ENCODE results near the gene RNU6-7. TPM values are rescaled to one million over a fixed set of nuclear protein-coding genes. Genes with fewer than 3 reads are reported as not detected.

Gene RNU6-7
- polyA plus RNA-seq, 1 of the 3 experiments (the other 2 are of a cell fraction), result not detected

DNA sequence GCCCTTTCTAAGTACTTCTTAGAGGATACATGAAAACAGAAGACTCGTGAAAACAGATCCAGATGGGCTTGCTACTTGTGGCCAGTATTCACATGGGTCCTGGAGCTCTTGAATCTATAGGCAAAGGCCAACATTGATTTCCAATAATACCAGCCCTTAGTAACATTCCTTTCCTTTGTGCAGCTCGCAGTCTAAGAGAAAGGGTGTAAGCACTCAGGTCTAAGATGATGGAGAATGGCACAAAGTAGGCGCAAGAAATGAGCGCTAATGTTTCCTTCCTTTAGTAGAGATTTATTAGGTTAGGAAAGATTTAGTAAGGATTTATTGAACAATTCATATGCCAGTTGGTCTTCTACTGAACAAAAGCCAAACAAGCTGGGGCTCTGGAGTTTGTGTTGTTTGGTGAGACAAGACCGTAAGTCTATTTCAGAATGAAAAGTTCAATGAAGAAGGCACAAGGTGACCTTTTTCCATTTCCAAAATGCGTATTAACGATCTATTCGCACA lies 699 bp downstream of the RNU6-7 start:
- no peak for TF ChIP-seq EP300 (IDR thresholded peaks at IDR 0.05; ENCODE audit: borderline replicate concordance in 1 of 2, low read depth in 1 of 2, low read length in 1 of 2)
- peaks cover 11% of the 10 kb centered on the region for H3F3A ChIP-seq (replicated peaks; ENCODE audit: insufficient read depth)
- H3K36me3 ChIP-seq (replicated peaks in 1 of 2; ENCODE audit: control insufficient read depth in 1 of 2, insufficient read depth in 2 of 2, low read length in 1 of 2), result no peaks in the 10 kb centered on the region
- ChIA-PET CTCF (interaction anchor here (1.0 to 1.8 kb wide), 5 partner anchors 22 to 995 kb away, joined by 3 to 7 read pairs (median 3); partner anchors contain the start of gene HECTD1), POLR2A (interaction anchor here (1.5 to 2.0 kb wide), 2 partner anchors 125 to 126 kb away, joined by 3 to 7 read pairs; partner anchors contain the start of gene ARHGAP5)
- H3K4me3 ChIP-seq (ENCODE audit: low read depth in 2 of 2, low read length in 1 of 2), result peak overlapping the region; percentile 78
- H3K4me1 ChIP-seq (ENCODE audit: control insufficient read depth in 1 of 2, insufficient read depth in 2 of 2, low read depth in 1 of 2, low read length in 1 of 2), result peaks cover 0 to 6% of the 10 kb centered on the region in 2 experiments; a peak in 2 of 4 replicates
- no peaks in the 10 kb centered on the region for H3K9me3 ChIP-seq
- peak overlapping the region; percentile 59 to 92; a peak in 3 of 4 replicates for H3K27ac ChIP-seq (ENCODE audit: low read depth in 2 of 2, low read length in 1 of 2)
- H4K20me1 ChIP-seq (ENCODE audit: insufficient read depth), result no peaks in the 10 kb centered on the region
- no peaks in the 10 kb centered on the region for H3K9me2 ChIP-seq
- H3K9ac ChIP-seq, result peak overlapping the region; percentile 74; the same call in 1 of the 2 replicates
- DNase-seq, result peak; percentile 19
- peak overlapping the region; percentile 94 for H2AFZ ChIP-seq (ENCODE audit: low read depth)
- H3K4me2 ChIP-seq, result peak overlapping the region; percentile 81
- 8% methylated on average over 8 of the region's 8 CpGs for WGBS (ENCODE audit: low lambda C conversion rate)
- no peaks in the 10 kb centered on the region for H3K79me2 ChIP-seq (ENCODE audit: insufficient read depth)
- no peaks in the 10 kb centered on the region for H3K27me3 ChIP-seq (ENCODE audit: insufficient read depth)

DNA sequence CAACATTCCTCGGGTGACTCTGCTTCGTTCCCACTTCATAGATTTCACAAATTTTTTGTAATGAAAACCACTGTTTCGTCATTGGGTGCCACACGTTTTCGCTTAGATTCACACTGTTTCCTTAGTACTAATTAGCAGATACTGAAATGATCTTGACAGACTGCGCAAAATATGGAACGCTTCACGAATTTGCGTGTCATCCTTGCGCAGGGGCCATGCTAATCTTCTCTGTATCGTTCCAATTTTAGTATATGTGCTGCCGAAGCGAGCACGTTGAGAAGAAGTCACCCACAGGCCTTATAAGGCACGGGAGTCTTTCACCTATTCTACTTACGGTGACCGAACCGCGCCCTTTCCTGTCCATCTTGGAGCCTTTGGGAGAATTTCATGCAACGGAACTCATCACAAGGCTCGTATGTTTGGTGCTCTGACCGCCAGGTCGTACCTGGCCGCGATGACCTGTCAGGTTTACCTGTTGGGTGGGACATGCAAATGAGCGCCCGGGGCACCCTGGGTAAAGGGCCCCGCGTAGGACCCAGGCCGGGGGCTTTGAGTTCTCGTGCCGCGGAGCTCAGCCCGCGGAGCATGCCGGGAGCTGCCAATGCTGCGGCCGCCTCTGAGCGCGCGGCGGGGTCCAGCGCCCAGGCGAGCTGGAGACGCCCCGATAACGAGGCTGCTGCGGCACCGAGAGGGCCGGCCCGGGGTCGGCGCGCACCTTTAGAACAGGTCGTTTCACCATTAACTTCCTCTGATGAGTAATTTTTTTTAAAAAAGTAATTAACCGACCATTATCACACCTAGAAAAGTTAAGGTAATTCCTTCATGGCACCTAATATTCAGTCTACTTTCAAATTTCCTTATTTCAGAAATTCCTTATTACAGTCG lies 1.4 kb downstream of the RNU6-7 start, which contains the start of gene RNU6-8:
TSS of gene RNU6-8 (minus strand) at position 272 of the 885 bp plus-strand sequence.
- peak; percentile 95 for DNase-seq
- WGBS (ENCODE audit: low lambda C conversion rate), result 0% methylated on average over 41 of the region's 57 CpGs
- ChIA-PET POLR2A (interaction anchor here (0.8 to 2.0 kb wide), 3 partner anchors 125 to 783 kb away, joined by 3 to 7 read pairs (median 3); partner anchors contain the start of genes ARHGAP5 and HEATR5A), CTCF (interaction anchor here (0.9 to 1.5 kb wide), 6 partner anchors 22 to 996 kb away, joined by 3 to 5 read pairs (median 3); partner anchors contain the start of gene HECTD1)
- Histone ChIP-seq H3K4me1 (ENCODE audit: control insufficient read depth in 1 of 2, insufficient read depth in 2 of 2, low read depth in 1 of 2, low read length in 1 of 2) (peaks cover 0 to 6% of the 10 kb centered on the region in 2 experiments; a peak in 2 of 4 replicates), H3K4me3 (ENCODE audit: low read depth in 2 of 2, low read length in 1 of 2) (peak within 1 kb of the TSS; percentile 78), H3K27ac (ENCODE audit: low read depth in 2 of 2, low read length in 1 of 2) (peak within 1 kb of the TSS; percentile 59 to 95), H3K9me3 (no peaks in the 10 kb centered on the region), H2AFZ (ENCODE audit: low read depth) (peak within 1 kb of the TSS; percentile 94), H3K27me3 (ENCODE audit: insufficient read depth) (no peaks in the 10 kb centered on the region), H4K20me1 (ENCODE audit: insufficient read depth) (no peaks in the 10 kb centered on the region), H3K4me2 (peak within 1 kb of the TSS; percentile 81), H3F3A (replicated peaks; ENCODE audit: insufficient read depth) (peaks cover 11% of the 10 kb centered on the region), H3K9ac (peak within 1 kb of the TSS; percentile 74; the same call in 1 of the 2 replicates), H3K36me3 (replicated peaks in 1 of 2; ENCODE audit: control insufficient read depth in 1 of 2, insufficient read depth in 2 of 2, low read length in 1 of 2) (no peaks in the 10 kb centered on the region), H3K9me2 (no peaks in the 10 kb centered on the region), H3K79me2 (ENCODE audit: insufficient read depth) (no peaks in the 10 kb centered on the region)
- TF ChIP-seq JUND (IDR thresholded peaks at IDR 0.05), result no peak
- TF ChIP-seq TEAD4 (IDR thresholded peaks at IDR 0.05; ENCODE audit: borderline replicate concordance, insufficient read depth), result peak; percentile 78
- 0 out of 2 replicates have a peak, but pooled peaks have one; percentile 6 for TF ChIP-seq GATA2 (CRISPR knock-in tag; IDR thresholded peaks at IDR 0.05)
- TF ChIP-seq TAF1 (IDR thresholded peaks at IDR 0.05; ENCODE audit: borderline replicate concordance, low read depth, low read length), result peak; percentile 52
- TF ChIP-seq, protein P1, sequence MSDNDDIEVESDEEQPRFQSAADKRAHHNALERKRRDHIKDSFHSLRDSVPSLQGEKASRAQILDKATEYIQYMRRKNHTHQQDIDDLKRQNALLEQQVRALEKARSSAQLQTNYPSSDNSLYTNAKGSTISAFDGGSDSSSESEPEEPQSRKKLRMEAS (IDR thresholded peaks at IDR 0.05; ENCODE audit: low read depth), result peak; percentile 82; the same call in 1 of the 2 replicates
- TF ChIP-seq YY1 (IDR thresholded peaks at IDR 0.05; ENCODE audit: low read depth), result 0 out of 2 replicates have a peak, but pooled peaks have one; percentile 39
- 0 out of 2 replicates have a peak, but pooled peaks have one; percentile 2 for TF ChIP-seq TCF12 (IDR thresholded peaks at IDR 0.05)
- TF ChIP-seq RCOR1 (IDR thresholded peaks at IDR 0.05; ENCODE audit: low read length), result peak; percentile 14; the same call in 1 of the 2 replicates
- TF ChIP-seq, protein P2, sequence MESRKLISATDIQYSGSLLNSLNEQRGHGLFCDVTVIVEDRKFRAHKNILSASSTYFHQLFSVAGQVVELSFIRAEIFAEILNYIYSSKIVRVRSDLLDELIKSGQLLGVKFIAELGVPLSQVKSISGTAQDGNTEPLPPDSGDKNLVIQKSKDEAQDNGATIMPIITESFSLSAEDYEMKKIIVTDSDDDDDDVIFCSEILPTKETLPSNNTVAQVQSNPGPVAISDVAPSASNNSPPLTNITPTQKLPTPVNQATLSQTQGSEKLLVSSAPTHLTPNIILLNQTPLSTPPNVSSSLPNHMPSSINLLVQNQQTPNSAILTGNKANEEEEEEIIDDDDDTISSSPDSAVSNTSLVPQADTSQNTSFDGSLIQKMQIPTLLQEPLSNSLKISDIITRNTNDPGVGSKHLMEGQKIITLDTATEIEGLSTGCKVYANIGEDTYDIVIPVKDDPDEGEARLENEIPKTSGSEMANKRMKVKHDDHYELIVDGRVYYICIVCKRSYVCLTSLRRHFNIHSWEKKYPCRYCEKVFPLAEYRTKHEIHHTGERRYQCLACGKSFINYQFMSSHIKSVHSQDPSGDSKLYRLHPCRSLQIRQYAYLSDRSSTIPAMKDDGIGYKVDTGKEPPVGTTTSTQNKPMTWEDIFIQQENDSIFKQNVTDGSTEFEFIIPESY (IDR thresholded peaks at IDR 0.05; ENCODE audit: borderline replicate concordance, low read depth), result 0 out of 2 replicates have a peak, but pooled peaks have one; percentile 28
- peak; percentile 72 for TF ChIP-seq MXI1 (IDR thresholded peaks at IDR 0.05; ENCODE audit: low read depth, low read length)
- 0 out of 2 replicates have a peak, but pooled peaks have one; percentile 37 for TF ChIP-seq POLR2AphosphoS5 (IDR thresholded peaks at IDR 0.05; ENCODE audit: low read depth, low read length)
- peak; percentile 47 for TF ChIP-seq NRF1 (IDR thresholded peaks at IDR 0.05; ENCODE audit: low read depth, low read length)
- no peak for TF ChIP-seq RXRA (IDR thresholded peaks at IDR 0.05; ENCODE audit: borderline replicate concordance, low read depth)
- no peak for TF ChIP-seq EP300 (IDR thresholded peaks at IDR 0.05; ENCODE audit: borderline replicate concordance in 1 of 2, low read depth in 1 of 2, low read length in 1 of 2)
- peak; percentile 32; the same call in 1 of the 2 replicates for TF ChIP-seq FOSL2 (IDR thresholded peaks at IDR 0.05; ENCODE audit: borderline replicate concordance, low read depth)
- TF ChIP-seq ELF1 (IDR thresholded peaks at IDR 0.05), result no peak
- TF ChIP-seq, protein P3, sequence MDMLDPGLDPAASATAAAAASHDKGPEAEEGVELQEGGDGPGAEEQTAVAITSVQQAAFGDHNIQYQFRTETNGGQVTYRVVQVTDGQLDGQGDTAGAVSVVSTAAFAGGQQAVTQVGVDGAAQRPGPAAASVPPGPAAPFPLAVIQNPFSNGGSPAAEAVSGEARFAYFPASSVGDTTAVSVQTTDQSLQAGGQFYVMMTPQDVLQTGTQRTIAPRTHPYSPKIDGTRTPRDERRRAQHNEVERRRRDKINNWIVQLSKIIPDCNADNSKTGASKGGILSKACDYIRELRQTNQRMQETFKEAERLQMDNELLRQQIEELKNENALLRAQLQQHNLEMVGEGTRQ (IDR thresholded peaks at IDR 0.05; ENCODE audit: borderline replicate concordance, low read depth, low read length), result no peak
- TF ChIP-seq GABPA (IDR thresholded peaks at IDR 0.05; ENCODE audit: low read depth), result no peak
